ENCODE data around the gene LIMS1.

GRCh38 chr2:108612153-108612513 lies 77.9 kb downstream of the LIMS1 start:
- TF ChIP-seq CTCF (IDR thresholded peaks at IDR 0.05) (no peak), EZH2 (IDR thresholded peaks at IDR 0.05; ENCODE audit: borderline replicate concordance, insufficient read depth, low read depth, low read length, poor library complexity, severe bottlenecking) (no peak)

Measured in B cell (primary cell).